T-helper 1 cell (primary cell): Measurements from ENCODE around the gene FBXL17.
A peak's percentile ranks its signal among the peaks of the same experiment; 100 is the strongest.

Source experiments
- DNase-seq, 5 donors: peaks; one replicate each; pipeline ENCODE4 v3.0.0-alpha.2; 2012 to 2020

Gene FBXL17

DNA sequence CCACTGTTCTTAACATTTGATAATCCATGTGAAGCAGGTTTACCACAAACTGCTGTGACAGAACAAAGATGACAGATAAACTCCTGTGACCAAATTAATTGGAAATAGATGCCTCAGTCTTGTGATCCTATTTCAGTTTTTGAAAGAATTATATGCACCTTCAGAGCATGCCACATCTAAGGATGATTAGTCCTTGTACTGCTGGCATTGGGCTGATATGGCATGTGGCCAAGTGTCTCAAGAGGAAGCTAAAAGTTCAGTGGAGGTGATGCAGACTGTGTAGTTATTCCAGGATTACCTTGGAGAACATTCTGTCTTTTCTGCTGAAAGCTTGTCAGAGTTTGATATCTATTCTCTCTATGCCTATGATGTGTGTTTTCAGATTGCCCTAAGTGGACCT is 396.8 kb downstream of the FBXL17 start:
- no peak for DNase-seq

DNA sequence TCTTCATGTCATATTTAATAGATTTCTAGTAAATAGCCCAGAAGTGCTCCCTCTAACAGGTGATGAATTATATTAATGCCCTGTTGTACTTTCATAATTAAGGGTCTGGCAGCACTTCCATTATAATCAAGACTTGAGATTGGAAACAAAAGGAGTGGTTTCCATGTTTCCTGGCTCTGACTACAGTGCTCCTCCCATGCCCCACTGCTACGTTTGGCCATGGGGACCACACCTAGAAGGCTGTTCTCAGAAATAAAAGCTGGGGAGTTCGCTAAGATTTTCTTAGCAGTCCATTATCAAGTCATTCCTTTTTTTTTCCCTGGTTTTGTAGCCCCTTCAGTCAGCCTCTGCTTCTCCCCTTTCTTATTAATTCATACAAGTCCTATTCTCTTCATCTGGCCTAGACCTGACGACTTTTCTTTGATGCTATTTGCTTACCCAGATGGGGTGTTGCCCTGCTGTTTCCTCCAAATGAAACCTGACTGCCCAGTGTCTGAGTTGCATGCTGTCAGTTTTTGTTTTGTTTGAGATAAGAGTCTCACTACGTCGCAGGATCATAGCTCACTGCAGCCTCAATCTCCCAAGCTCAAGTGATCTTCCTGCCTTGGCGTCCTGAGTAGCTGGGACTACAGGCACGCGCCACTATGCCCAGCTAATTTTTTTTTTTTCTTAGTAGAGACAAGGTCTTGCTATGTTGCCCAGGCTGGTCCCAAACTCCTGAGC is 399.0 kb downstream of the FBXL17 start:
- DNase-seq: no peak

DNA sequence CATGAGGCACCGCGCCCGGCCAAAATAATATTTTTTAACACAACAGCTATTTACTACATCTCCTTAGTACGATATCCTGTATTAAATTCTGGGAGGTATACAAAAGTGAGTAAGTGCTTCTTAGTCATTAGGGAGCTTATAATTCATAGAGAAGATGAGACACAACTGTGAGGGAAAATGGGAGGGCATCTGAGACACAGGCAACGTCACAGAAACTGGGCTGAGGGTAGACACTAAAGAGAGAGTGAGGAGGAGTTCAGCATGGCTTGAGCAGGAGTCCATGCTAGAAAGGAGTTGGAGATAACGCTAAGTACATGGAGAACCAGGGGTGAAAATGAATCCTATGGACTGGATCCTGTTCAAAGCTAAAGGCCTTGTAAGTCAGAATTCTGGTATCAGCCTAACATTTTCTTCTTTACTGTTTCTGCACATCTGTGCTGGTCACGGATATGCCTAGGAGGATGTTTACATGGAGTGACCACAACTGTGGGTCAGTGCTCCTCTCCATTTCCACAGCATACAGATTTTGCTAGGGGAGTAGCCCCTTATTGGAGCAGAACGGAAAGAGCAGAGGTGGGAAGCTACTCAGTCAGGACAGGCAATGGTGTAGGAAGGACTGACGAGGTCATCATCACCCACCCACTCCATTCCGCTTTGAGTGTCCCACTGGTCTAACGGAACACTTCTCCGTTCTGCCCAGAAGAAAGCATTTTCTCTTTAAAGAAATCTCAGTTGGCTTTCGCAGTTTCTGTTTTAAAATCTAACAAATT is 400.8 kb downstream of the FBXL17 start:
- DNase-seq: no peak

DNA sequence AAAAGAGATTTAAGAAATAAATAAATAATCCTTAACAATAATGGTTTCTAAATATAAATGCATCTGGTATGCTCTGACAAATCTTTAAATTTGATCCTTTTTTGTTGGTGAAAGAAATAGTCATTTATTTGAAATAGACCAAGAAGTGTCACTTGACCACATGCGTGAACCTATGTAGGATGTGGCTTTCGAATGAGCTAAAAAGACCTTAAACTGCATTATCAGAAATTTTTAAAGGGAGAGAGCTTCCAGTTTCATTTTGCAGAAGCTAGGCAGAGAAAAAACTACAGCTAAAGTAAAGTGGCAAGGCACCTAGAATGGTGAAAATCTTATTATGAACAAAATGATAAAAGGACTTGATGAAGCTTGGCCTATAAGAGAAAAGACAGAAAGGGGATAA is 402.0 kb downstream of the FBXL17 start:
- DNase-seq: peak in 1 of 5 donors; percentile 13

DNA sequence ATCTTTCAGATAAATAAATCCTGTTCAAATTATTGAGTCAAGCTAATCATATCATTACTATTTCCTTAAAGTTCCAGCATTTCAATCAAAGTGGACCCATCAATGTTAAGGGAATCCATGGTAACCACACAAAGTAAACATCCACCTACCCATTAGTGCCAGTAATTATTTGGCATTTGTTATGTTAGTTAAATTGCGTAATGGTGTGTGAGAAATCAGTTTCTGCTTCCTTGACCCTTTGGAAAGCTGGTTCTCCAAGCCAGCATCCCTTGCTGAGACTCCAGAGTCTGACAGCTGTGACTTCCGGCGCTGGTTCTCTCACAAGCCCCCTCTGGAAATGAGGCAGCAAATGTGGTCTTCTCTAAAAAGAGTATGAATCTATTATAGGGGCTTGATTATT is 402.6 kb downstream of the FBXL17 start:
- DNase-seq: no peak

DNA sequence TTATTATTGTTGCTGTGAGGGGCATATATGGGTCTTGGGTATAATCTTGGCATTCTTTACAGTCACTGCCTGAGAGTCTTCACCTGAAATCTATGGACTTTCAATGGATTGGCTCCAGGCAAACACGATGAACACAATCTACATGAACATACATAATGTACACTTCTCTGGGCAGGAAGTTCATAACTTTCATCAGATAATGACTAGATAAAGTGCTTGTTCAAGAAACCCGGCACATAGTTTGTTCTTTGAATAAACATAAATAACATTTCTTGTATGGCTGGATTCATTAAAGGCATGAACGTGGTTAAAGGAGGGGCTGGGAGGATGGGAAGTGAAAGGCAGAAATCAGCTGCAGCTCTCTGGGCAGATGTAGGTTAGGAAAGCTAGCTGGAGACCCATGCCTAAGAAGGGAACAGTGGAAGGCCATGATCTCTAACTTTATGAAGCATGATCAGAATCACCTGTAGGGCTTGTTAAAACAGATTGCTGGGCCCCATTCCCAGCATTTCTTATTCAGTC is 404.3 kb downstream of the FBXL17 start:
- DNase-seq: no peak

DNA sequence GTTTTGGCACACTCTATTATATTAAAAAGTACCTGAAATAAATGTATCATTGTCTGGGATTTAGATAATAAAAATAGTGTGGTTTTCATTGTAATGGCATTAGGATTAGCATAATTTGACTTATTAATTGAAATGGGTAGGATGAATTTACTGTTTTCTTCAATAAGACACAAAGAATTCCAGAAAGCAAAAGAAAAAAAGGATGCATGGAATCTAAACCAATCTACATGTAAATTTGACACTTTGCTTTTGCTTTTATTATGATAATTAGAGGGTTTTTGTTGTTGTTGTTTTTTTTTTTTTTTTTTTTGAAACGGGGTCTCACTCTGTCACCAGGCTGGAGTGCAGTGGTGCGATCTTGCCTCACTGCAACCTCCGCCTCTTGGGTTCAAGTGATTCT is 406.3 kb downstream of the FBXL17 start:
- DNase-seq: no peak

DNA sequence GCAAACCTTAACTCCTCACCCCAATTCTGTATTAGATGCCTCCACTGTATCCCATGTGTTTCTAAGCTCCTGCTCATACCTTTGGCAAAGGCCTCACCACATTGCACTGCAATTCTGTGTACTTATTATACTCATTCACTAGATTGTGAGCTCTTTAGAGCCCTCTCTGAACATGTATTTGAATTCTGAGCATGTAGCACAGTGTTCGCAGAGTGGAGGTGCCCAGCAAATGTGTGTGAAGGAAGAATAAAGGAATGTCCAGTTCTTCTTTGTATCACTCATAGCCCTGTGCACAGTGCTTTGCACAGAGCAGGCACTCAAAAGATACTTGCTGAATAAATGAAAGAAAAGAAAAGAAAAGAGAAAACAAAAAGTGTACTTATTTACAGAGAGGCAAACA is 410.1 kb downstream of the FBXL17 start:
- DNase-seq: no peak

DNA sequence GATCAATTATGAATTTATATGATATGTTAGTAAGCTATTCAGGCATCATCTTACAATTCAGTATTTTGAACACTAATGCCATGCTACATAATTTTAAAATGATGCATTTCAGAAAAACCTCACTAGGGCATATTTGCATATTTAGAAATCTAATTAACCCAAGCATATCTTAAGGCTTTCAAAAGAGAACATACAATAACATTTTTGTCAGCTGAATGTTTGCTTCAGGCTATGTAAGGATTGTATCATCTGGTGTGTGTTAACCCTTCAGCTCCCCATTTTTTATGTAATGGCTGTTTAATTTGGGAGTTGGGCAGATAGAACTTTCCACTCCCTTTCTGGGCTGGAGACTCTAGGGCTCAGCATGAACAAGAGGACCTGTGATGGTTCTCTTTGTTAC is 412.1 kb downstream of the FBXL17 start:
- no peak for DNase-seq

DNA sequence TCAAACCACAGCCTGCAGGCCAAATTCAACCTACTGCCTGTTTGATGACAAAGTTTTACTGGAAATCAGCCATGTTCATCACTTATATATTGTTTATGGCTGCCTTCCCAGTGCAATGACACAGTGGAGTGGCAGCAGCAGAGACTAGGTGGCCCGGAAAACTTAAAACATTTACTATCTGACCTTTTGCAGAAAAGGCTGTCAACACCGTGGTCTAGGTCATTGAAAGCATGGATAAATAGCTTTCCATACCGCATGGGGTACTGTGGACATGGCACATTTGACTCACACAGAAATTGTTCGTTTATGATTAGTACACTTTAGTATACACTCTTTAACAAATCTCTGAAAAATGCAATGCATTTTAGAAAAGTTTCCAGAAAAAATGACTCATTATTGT is 412.9 kb downstream of the FBXL17 start:
- no peak for DNase-seq

DNA sequence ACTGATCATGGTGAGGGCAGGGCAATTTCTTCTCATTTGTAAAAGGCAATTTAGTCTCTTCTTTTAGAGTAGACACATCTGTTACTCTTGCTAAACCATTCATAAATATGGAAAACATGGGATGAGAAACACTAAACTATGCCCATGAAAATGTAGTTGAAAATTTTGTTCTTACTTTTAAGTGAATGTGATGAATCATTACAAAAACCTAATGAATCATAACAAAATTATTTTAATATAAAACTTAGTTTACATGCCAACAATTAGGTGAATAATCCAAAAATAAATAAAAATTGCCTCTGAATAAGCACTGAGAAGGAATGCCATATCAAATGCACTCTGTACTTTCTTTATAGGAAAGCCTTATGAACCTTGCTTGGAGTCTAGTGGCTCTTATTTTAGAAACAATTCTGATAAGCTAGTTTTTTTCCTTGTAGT is 413.5 kb downstream of the FBXL17 start:
- DNase-seq: no peak

DNA sequence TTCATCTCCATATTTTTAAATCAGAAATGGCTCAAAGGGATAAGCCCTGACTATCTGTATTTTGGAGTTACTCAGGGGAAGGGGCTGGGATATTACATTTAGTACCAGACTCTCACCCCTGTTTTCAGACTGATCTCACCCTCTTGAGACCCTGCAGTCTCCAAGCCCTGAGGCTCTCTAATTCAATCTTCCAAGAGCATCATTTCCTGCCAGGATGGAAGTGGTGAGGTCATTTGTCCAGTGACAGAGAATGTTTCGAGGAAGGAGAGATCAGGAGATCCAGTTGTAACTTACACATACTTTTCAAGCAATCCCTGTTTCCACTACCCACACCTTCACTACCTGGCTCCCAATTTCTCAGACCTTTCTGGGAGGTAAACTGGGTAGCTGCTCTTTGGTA is 415.7 kb downstream of the FBXL17 start:
- DNase-seq: no peak

DNA sequence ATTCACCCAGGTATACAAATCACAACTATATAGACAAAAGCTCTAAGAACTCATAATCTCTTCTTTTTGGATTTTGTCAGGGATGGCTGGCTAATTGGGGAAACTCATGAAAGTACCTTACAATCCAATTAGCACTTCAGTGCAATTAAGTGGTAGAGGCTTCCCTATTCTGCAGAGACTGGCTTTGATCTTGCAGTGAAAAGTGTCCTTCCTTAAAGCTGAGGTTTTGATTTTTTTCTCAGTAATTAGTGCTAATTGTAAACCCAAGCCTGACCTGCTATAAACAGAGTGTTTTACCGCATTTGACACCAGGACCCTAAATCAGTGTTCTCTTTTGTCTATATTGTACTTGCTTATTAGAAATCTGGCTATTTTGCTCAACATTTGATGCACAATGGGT is 417.2 kb downstream of the FBXL17 start:
- no peak for DNase-seq

DNA sequence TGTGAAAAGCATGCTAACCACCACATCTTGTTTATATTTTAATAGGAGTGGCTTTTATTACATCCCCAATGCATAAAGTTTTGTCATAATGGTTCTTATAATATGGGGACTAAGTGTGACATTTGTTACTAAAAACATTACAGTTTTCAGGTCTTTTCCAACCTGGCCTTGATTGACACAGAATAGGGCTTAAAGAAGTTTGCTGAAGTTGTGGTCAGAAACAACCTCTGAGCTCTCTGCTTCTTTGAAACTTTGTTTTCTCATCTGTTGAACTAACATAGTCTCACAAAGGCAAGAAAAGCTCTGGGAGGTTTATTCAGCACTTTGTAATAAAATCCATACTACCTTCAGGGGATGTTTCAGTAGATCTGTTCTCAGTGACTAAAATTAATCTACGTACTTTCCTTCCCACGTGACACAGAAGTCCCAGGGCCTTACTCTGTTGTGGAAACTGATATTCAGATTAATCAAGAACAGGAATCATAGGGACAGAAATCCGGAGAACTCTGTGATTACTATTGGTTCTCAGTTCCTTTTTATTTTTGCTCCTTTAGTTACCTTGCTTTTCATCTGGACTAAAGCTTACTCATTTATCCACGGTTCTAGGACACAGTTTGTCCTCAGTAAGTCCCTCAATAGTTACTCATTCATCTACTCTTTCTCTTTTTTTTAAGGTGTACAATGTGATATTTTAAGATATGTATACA is 422.2 kb downstream of the FBXL17 start:
- DNase-seq: no peak

DNA sequence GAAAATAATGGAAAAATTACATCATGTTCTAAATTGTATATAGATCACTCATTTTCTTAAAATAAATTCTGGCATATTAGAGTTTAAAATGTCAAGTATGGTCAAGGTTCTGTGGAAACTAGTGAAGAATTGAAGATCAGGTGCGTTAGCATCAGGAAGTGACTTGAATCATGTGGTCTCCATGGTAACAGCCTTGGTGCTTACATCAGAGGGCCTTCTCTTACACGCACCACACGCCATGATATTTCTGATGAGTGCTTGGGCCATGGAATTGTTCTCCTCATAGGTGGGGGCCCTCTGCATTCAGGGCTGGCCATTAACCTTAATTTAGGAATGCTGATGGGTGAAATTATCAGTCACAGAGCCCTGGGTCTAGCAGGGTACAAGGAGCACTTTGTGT is 423.0 kb downstream of the FBXL17 start:
- DNase-seq: no peak

DNA sequence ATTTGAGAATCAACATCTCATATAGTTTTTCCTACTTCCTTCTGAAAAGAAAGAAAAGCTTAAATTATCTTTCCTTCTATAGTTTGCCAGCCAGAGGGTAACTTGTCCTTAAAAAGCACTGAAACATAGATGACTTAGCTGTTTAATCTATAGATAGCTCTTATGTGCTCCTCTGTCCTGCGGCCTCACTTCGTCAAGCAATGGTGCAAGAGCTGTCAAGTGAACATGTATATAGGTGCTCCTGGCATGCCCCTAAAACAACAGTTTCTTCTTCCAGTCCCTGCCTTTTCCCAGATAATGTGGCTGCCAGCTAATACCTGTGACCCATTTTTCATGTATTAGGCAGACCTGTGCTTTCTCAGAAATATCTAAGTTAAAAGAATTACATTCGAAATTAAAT is 423.5 kb downstream of the FBXL17 start:
- no peak for DNase-seq

DNA sequence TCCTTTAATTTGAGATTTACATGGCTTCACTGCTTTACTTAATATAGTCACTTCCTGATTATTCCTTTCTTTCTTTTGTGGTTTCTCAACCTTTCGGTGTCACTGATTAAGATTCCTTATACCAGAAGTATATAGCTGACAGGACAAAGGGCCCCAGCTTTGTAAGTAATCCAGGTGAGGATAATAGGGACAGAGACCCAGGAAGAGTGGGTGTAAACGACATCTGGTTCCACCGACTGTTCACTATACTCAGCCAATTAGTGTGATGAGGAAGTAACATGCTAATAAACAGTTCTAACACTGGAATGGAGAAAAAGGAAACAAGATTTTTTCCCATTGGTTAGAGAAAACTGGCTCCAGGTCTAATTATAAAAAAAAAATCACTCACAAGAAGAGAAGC is 424.8 kb downstream of the FBXL17 start:
- no peak for DNase-seq

DNA sequence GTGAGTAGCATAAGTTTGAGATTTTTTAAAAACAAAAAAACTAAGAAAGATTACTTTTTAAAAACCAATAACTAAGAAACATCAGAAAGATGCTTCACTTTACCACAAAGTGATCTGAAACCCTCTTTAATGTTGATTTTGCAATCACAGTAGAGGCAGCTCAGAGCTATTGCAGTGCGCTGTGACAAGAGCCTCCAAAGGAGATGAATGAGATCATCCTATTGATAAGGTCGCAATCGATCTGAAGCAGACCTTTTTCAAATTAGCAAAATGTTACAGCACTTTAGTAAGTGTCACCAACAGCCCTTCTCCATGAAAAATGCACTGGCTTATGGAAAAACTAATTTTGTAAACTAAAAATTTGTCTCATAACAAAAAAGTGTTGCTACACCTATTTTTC is 426.6 kb downstream of the FBXL17 start:
- no peak for DNase-seq

DNA sequence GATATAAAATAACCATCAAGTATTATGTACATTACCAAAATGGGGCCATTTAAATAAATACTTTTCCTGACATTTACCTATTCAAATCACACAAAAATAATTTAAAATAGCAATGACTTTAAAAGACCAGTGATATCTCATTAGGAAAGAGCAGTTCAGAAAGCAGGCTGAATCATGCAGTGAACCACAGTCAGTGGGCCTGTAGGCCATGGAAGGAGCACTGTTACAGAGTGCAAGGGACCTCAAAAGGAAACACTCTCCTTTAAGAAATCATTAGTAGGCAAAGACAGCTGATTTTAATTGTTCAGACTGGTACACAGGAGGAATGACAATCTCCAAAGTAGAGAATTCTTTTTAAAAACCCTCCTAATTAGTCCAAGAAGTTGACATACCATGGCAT is 427.6 kb downstream of the FBXL17 start:
- no peak for DNase-seq

DNA sequence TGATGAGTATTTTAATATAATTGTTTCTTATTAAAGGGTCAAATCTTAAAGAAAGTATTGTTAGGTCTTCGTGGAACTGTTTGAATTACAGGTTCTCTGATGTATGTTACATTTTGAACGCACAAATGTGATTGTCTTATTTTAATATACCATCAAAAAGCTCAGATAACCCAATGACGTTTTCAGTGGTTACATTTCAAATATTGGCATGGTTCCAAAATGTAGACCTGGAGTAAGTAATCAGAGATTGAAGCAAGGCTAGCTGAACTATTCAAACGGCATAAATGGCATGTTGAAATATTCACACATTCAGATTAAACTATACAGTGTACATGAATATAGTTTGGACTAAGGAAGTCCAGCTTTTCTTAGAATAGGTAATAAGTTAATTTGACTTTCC is 429.4 kb downstream of the FBXL17 start:
- DNase-seq: no peak

DNA sequence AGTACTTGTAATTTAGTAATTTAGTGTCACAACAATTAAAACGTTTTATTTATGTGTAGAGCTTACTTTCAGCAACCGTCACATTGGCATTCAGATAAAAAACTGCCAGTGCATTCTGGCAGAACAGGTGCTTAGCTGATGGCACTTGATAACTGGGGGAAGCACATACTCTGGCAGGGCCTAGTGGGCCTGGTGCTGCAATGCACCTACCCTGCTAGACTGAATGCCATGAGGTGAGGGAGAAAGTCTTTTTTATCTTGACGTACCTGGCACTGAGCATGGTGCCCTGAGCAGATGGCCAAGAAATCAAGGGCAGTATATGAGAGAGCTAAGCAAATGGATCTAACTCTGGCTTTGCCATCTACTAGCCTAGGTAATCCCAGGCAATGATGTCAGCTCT is 430.6 kb downstream of the FBXL17 start:
- DNase-seq: no peak

DNA sequence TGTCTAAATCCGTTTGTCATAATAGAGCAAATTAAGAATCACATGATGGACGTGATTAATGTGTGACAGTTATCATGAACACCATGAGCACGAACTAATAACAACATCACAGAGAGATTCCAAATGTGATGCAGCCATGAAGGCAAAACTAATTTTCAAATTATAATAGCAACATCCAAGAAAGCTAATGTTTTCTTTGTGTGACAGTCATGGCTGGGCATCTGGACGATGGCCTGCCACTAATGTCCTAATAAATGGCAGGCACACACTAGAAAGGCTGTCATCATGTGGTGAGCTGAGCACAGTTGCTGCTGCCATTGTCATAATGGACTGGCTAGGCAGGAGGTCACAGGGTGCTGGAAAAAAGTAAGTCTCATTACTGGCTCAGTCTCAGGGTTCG is 431.1 kb downstream of the FBXL17 start:
- DNase-seq: no peak

DNA sequence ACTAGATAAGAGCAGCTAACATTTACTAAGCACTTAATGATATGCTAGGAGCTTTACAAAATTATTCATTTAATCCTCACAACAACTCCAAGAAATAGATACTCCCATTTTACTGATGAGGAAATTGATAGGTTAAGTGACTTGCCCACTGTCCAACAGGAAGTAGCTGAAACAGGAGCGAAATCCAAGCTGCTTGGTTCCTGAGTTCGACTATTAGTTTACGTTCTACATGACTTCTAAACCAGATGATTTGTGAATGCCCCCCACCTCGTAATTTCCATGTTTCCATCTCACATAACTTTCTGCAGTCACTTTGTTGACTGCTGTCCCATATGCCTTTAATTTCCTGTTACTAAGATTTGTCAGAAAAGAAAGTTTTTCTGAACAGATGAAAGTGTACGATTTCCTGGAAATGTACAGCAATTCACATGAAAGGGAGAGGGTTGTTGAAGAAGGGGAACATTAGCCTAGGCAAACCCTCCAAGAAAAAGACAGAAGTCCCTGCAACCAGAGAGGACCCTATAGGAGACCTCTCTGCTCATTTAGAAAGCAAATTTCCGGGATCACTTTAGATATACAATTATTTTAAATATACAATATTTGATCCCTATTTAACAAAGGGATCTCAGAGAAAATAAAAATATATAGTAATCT is 432.1 kb downstream of the FBXL17 start:
- DNase-seq: peak in 1 of 5 donors; percentile 5
